Measurements from ENCODE around the gene RASL12.

GRCh38 chr15:65055201-65055870 is 12.5 kb downstream of the RASL12 start:
- TF ChIP-seq CTCF (IDR thresholded peaks at IDR 0.05) (no peak), POLR2A (IDR thresholded peaks at IDR 0.05) (no peak), POLR2AphosphoS5 (IDR thresholded peaks at IDR 0.05; ENCODE audit: insufficient read depth in 1 of 2, low read depth in 1 of 2) (peak in 1 of 2 donors; percentile 17)
